Subcutaneous adipose tissue (tissue), 4 donors: ENCODE data around the gene RBMS3. TPM values are rescaled to one million over a fixed set of nuclear protein-coding genes. Genes with fewer than 3 reads are reported as not detected.

ENCODE experiments used
- total RNA-seq, 4 donors: library from RNA; depleted of rRNA; stranded (reverse); fragments of >200 nt; gene quantifications; one replicate each; pipeline ENCODE4 v1.1.0, GENCODE V29; 2016
- TF ChIP-seq, protein P1 (sequence below): fragments of 450-650 bp; IDR thresholded peaks from one replicate; pipeline ENCODE4 v1.5.1; 2016; ENCODE audit warnings: low read depth, mild to moderate bottlenecking, control low read depth, antibody characterized with exemption, moderate library complexity

RBMS3 gene
- total RNA-seq, 4 donors from 2014 or later: 98.6 to 171 (median 117) TPM

DNA sequence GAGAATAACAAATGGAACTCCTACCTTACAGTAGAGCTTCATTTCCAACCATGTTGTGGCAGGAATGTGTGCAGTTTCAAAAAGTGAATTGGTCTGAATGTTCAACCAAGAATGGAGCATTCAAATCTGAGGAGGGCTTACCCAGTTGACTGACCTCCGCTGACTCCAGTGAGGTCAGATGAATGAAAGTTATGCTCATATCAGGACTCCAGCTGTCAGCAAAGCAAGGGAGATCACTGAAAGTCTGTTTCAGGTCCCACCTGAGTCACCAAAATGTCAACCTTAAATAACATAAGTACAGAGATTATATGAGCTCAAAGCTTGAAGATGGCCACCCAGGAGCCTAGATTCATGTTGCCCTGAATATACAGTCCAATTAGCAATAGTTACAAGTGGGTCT lies 473.5 kb downstream of the RBMS3 start:
- TF ChIP-seq, protein P1, sequence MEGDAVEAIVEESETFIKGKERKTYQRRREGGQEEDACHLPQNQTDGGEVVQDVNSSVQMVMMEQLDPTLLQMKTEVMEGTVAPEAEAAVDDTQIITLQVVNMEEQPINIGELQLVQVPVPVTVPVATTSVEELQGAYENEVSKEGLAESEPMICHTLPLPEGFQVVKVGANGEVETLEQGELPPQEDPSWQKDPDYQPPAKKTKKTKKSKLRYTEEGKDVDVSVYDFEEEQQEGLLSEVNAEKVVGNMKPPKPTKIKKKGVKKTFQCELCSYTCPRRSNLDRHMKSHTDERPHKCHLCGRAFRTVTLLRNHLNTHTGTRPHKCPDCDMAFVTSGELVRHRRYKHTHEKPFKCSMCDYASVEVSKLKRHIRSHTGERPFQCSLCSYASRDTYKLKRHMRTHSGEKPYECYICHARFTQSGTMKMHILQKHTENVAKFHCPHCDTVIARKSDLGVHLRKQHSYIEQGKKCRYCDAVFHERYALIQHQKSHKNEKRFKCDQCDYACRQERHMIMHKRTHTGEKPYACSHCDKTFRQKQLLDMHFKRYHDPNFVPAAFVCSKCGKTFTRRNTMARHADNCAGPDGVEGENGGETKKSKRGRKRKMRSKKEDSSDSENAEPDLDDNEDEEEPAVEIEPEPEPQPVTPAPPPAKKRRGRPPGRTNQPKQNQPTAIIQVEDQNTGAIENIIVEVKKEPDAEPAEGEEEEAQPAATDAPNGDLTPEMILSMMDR: no peak

DNA sequence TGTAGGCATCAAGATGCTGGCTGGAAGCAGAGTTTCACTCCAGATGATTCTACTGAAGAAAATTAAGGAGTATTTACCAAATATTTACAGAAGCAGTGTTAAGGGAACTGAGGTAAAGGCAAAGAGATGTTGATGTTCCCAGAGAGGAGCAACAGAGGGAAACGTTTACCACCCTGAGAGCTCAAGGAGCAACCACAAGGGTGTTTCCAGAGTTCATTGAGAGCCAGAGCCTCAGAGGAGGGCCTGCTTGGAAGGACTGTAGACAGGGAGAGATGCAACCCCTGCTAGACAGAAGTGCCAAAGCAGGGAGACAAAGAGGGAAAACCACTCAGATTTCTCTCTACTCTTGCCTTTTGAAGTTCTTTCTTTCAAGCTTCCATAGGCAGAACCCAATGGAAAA lies 474.5 kb downstream of the RBMS3 start:
- TF ChIP-seq, protein P1: no peak

DNA sequence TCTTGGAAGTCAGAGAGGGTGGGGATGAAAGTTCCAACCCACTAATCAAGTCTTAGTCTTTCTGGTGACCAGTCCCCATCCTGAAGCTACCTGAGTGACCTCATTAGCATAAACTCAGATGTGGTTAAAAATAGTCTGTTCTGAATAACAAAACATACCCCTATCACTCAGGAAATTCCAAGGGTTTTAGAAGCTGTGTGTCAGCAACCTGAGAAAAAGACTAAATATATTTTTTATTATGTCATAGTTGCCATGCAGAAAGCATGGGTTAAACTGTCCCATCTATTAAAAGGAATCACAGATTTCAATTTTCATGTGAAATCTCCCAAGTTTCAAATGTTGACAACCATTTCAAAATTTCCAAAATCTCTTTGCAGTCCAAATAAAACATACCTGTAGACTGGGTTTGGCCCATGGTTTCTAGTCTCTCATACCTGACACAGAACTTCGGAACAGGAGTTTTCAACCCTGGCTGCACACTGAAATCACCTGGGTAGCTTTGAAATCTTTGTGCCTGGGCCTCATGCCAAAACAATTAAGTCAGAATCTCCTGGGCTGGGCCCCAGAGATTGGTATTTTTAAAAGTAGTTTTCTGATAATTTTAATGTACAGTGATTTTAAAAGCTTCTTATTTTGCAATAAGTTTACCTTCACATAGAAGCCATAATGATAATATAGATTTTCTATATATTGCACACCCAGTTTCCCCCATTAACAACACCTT lies 476.3 kb downstream of the RBMS3 start:
- TF ChIP-seq, protein P1: no peak

DNA sequence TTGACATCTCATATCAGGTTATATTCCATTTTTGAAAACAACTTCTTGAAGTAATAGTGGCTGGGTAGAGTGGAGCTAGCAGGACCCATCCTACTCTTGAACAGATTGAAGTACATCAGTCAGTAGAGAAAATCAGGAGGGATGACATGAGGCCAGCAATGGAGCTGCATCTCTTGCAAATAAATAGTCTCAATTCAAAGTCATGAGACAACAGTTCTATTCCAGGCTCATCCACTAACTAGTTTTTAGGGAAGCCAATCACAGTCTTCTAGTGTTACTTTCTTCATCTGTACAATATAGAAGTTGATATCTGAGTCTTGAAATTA lies 477.2 kb downstream of the RBMS3 start:
- TF ChIP-seq, protein P1: no peak

DNA sequence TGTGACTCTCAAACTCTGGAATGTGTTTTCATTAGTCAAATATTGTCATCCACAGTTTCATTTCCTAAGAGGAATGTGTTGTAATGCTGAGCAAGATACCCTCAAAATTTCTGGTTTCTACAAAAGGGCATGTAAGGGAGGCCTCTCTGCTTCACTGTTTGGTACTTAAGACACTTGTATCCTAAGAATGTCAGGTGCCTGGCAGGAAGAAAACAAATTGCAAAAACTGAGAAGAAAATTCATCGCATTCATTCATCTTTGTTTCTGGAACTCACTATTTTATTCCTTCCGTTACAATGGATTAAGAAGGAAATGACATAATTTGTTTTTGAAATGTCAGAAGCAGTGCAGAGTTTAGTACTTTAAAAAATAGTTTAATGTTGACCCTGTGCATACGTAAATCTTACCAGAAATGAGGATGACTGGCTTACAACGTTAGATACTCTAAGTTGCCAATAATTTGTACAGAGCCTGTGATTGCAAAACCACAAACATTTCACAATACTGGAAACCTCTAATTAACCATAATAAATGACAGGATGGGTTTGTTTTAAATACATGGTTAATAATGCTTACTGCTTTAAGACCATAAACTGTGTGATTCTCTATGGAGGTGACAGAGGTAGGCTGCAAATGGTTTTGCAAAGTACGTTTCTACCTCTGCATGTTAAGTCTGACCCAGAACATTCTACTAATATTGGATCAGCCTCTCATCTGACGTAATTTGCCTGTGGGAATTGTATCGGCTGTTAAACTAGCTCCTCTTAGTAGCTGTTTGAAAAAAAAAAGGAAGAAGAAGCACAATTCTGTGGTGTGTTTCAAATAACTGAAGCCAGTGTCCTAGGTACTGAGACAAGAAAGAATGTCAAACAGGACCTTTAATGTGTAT lies 477.8 kb downstream of the RBMS3 start:
- TF ChIP-seq, protein P1: no peak

DNA sequence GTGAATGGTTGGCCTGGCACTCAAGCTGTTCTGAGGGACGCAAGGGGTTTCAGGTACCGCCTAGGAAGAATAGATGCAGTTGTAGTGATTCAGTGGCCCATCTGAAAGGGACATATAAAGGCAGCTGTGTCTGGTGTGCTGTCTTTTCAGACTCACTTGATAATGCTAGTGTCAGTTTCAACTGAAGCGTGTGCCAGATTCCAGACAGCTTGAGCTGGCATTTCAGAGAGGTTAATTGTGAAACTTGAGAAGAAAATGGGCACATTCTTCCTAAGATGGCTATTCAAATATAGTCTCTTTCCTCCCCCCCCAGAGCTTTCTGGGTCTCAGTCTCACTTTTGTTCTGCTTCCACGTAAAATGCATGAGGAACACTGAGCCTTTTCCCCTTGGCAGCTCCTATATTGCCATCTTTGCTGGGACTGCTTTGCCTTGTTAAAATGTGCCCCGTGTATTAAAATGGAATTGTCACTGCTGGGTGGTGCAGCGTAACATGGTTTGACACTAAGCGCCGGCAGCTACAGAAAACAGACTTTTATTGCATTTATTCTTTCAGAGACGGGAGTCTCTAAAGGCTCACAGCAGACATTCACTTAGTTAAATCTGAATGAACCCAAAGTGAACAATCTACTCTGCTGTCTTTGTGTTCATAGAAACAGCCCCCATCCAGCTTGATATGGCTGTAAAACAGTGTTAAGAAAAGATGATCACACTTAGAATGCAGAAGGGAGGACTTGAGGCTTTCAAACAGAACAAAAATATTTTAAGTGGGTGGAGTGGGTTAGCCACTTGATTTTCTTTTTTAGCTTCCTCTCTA lies 478.7 kb downstream of the RBMS3 start:
- TF ChIP-seq, protein P1: no peak
